Liver (tissue), 9 donors: ENCODE results near the gene CEBPG. TPM values are rescaled to one million over a fixed set of nuclear protein-coding genes. Genes with fewer than 3 reads are reported as not detected.

Experiments used
- DNase-seq: peaks from one replicate; pipeline ENCODE4 v3.0.0-alpha.2; 2017; ENCODE audit warnings: low spot score
- H3K27ac ChIP-seq, 2 donors: one replicate each; pipeline ENCODE4 v1.7.0; 2013; ENCODE audit warnings: inconsistent platforms in 2 of 2, low read length in 2 of 2, control low read depth in 1 of 2, low read depth in 1 of 2, mild to moderate bottlenecking in 1 of 2
- H3K27me3 ChIP-seq, 4 donors: one replicate each; pipeline versions ENCODE4 v1.6.1 to v1.7.0; 2013; ENCODE audit warnings: low read length in 3 of 4, inconsistent platforms in 1 of 4, mild to moderate bottlenecking in 1 of 4, moderate library complexity in 1 of 4; ENCODE audit not compliant: control insufficient read depth in 4 of 4, insufficient read depth in 4 of 4
- H3K36me3 ChIP-seq, 4 donors: one replicate each; pipeline versions ENCODE4 v1.6.1 to v1.7.0; 2013; ENCODE audit warnings: low read length in 3 of 4, mild to moderate bottlenecking in 3 of 4, low read depth in 1 of 4, moderate library complexity in 1 of 4; ENCODE audit not compliant: control insufficient read depth in 4 of 4, insufficient read depth in 3 of 4
- H3K4me1 ChIP-seq, 4 donors: one replicate each; pipeline versions ENCODE4 v1.6.1 to v1.7.0; 2013; ENCODE audit warnings: low read length in 3 of 4, mild to moderate bottlenecking in 3 of 4, moderate library complexity in 1 of 4; ENCODE audit not compliant: control insufficient read depth in 4 of 4, insufficient read depth in 4 of 4
- H3K4me3 ChIP-seq, 3 donors: one replicate each; pipeline versions ENCODE4 v1.6.1 to v1.7.0; 2013; ENCODE audit warnings: low read length in 3 of 3, control low read depth in 1 of 3, low read depth in 1 of 3, mild to moderate bottlenecking in 1 of 3
- H3K9ac ChIP-seq, 2 donors: one replicate each; pipeline ENCODE4 v1.7.0; 2013; ENCODE audit warnings: low read length in 2 of 2, mild to moderate bottlenecking in 2 of 2, moderate library complexity in 2 of 2, control low read depth in 1 of 2, low read depth in 1 of 2
- H3K9me3 ChIP-seq, 4 donors: one replicate each; pipeline versions ENCODE4 v1.6.1 to v1.7.0; 2013; ENCODE audit warnings: low read length in 3 of 4; ENCODE audit not compliant: control insufficient read depth in 4 of 4
- ATF3 ChIP-seq: IDR thresholded peaks from 2 replicates; pipeline ENCODE4 v1.6.1; 2016; ENCODE audit warnings: antibody characterized with exemption
- EGR1 ChIP-seq, 2 donors: IDR thresholded peaks; 2 replicates each; pipeline ENCODE4 v1.6.1; 2016 to 2018; ENCODE audit warnings: antibody characterized with exemption in 2 of 2, low read depth in 2 of 2
- FOXA1 ChIP-seq: IDR thresholded peaks from 2 replicates; pipeline ENCODE4 v1.6.1; 2016; ENCODE audit warnings: antibody characterized with exemption
- FOXA2 ChIP-seq: IDR thresholded peaks from 2 replicates; pipeline ENCODE4 v1.6.1; 2016; ENCODE audit warnings: antibody characterized with exemption
- GABPA ChIP-seq, 2 donors: IDR thresholded peaks in 1 of 2; conservative IDR thresholded peaks in 1 of 2; 2 replicates each; pipeline ENCODE4 v1.6.1; 2016; ENCODE audit warnings: antibody characterized with exemption in 2 of 2, mild to moderate bottlenecking in 1 of 2, moderate library complexity in 1 of 2
- HNF4A ChIP-seq, 2 donors: conservative IDR thresholded peaks; 2 replicates each; pipeline ENCODE4 v1.6.1; 2016; ENCODE audit warnings: antibody characterized with exemption in 2 of 2, mild to moderate bottlenecking in 2 of 2
- HNF4G ChIP-seq: IDR thresholded peaks from 2 replicates; pipeline ENCODE4 v1.6.1; 2016; ENCODE audit warnings: antibody characterized with exemption
- JUND ChIP-seq, 2 donors: IDR thresholded peaks; 2 replicates each; pipeline ENCODE4 v1.6.1; 2016; ENCODE audit warnings: antibody characterized with exemption in 2 of 2
- MAX ChIP-seq: IDR thresholded peaks from 2 replicates; pipeline ENCODE4 v1.6.1; 2016; ENCODE audit warnings: antibody characterized with exemption
- NR2F2 ChIP-seq: IDR thresholded peaks from 2 replicates; pipeline ENCODE4 v1.6.1; 2016; ENCODE audit warnings: antibody characterized with exemption
- RAD21 ChIP-seq, 2 donors: IDR thresholded peaks; 2 replicates each; pipeline ENCODE4 v1.6.1; 2016; ENCODE audit warnings: antibody characterized with exemption in 2 of 2, mild to moderate bottlenecking in 2 of 2
- RXRA ChIP-seq, 2 donors: IDR thresholded peaks; 2 replicates each; pipeline ENCODE4 v1.6.1; 2017 to 2018; ENCODE audit warnings: antibody characterized with exemption in 2 of 2, mild to moderate bottlenecking in 1 of 2
- SP1 ChIP-seq: IDR thresholded peaks from 2 replicates; pipeline ENCODE4 v1.6.1; 2018; ENCODE audit warnings: antibody characterized with exemption, mild to moderate bottlenecking
- TAF1 ChIP-seq: conservative IDR thresholded peaks from 2 replicates; pipeline ENCODE4 v1.6.1; 2016; ENCODE audit warnings: antibody characterized with exemption, mild to moderate bottlenecking
- YY1 ChIP-seq: IDR thresholded peaks from 2 replicates; pipeline ENCODE4 v1.6.1; 2016; ENCODE audit warnings: antibody characterized with exemption, mild to moderate bottlenecking
- ZBTB33 ChIP-seq: IDR thresholded peaks from 2 replicates; pipeline ENCODE4 v1.6.1; 2016; ENCODE audit warnings: antibody characterized with exemption
- WGBS: extraction: QIAGEN DNeasy Blood & Tissue Kit; methylation state at CpG from one replicate; pipeline ENCODE4 v1.1.7; 2013; 5-methylcytosine and 5-hydroxymethylcytosine counted together
- polyA plus RNA-seq, 2 donors: library from polyadenylated mRNA; stranded (reverse) in 1 of 2; unstranded in 1 of 2; fragments of 200-250 nt in 1 of 2; fragments of >200 nt in 1 of 2; fragmentation: Nextera tagmentation in 1 of 2; extraction: Ambion mirVana in 1 of 2; gene quantifications; one replicate each; pipeline versions ENCODE4 v1.2.1 to v1.2.3, GENCODE V29; 2013 to 2015
- total RNA-seq, 2 donors: library from RNA; depleted of rRNA; stranded (reverse); fragments of >200 nt; gene quantifications; one replicate each; pipeline ENCODE4 v1.2.3, GENCODE V29; 2014
- TF ChIP-seq, protein P1 (sequence below): fragments of 150-350 bp; IDR thresholded peaks from 2 replicates; pipeline ENCODE4 v1.5.1; 2017; ENCODE audit warnings: improper control_type of control experiment, low read depth, low read length; ENCODE audit not compliant: missing input control
- TF ChIP-seq, protein P2 (sequence below): IDR thresholded peaks from 2 replicates; pipeline ENCODE4 v1.6.1; 2016; ENCODE audit warnings: antibody characterized with exemption, mild to moderate bottlenecking
- donor health status: healthy.
- donor health status: healthy.
- donor health status: healthy.
- donor health status: healthy.
- donor health status: healthy.

CEBPG gene
- total and polyA plus RNA-seq, 4 donors = 16.9 to 36.1 (median 24.2) TPM

- Histone ChIP-seq H3K9ac (peak overlapping the region; percentile 12 to 33), H3K27ac (peak overlapping the region; percentile 92 to 98), H3K4me1 (peaks cover 51 to 98% (median 84%) of the 10 kb centered on the region in 4 donors), H3K36me3 (no peaks in the 10 kb centered on the region), H3K4me3 (no peak overlapping the region), H3K27me3 (no peaks in the 10 kb centered on the region), H3K9me3 (no peaks in the 10 kb centered on the region)
- 94% methylated on average over 28 of the region's 28 CpGs for WGBS
- TF ChIP-seq SP1 (no peak), HNF4A (conservative IDR thresholded peaks at IDR 0.05) (no peak), FOXA2 (no peak), MAX (no peak), YY1 (no peak), EGR1 (IDR thresholded peaks at IDR 0.05; ENCODE audit: low read depth in 2 of 2) (no peak), HNF4G (no peak), RXRA (IDR thresholded peaks at IDR 0.05) (no peak), RAD21 (IDR thresholded peaks at IDR 0.05) (no peak), GABPA (IDR thresholded peaks at IDR 0.05 in 1 of 2, conservative IDR thresholded peaks at IDR 0.05 in 1 of 2) (no peak), ZBTB33 (no peak), ATF3 (no peak)
- TF ChIP-seq, protein P1, sequence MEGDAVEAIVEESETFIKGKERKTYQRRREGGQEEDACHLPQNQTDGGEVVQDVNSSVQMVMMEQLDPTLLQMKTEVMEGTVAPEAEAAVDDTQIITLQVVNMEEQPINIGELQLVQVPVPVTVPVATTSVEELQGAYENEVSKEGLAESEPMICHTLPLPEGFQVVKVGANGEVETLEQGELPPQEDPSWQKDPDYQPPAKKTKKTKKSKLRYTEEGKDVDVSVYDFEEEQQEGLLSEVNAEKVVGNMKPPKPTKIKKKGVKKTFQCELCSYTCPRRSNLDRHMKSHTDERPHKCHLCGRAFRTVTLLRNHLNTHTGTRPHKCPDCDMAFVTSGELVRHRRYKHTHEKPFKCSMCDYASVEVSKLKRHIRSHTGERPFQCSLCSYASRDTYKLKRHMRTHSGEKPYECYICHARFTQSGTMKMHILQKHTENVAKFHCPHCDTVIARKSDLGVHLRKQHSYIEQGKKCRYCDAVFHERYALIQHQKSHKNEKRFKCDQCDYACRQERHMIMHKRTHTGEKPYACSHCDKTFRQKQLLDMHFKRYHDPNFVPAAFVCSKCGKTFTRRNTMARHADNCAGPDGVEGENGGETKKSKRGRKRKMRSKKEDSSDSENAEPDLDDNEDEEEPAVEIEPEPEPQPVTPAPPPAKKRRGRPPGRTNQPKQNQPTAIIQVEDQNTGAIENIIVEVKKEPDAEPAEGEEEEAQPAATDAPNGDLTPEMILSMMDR = no peak
- no peak for DNase-seq
Observed at GRCh38 chr19:33399081-33399744, 25.7 kb downstream of the CEBPG start.

DNA sequence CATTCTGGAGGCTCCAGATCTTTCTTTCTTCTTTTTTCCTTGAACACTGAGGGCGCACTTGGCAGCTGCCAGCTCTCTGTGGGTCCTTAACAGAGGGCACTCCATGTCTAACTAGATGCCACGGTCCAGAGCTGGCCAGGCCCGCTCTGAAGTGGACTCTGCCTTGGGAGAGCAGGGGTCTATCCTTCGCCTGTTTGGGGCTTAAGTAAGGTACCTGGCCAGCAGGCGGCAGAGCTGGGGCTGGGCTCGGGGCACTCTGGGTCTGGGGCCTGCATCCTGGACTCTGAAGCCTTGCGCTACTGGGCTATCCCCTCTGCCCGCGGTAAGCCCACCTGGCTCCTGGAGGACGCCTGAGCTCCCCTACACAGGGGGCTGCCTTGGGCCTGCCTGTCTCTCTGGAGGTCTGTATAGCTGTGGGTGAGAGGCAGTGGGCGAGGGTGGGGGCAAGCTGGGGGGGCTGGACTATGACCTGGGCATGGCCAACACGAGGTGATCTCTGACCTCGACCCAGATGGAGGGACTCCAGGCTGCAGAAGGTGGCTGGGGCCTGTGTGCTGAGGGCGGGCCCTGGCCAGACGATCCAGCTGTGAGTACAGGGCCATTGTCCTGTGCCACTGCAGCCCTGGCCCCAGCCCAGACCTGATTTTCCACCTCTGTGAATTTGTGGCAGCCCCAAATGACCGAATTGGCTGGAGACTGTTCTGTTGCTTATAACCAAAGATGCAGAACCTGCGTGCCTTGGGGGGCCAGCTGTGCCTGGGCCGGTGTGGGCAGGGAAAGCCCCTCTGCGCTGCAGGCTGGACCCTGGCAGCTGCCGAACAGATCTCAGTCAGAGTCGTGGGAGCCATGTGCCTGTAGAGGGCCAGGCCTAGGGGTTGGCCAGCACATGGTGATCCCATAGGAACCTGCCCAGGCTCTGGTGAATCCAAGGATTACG is 26.5 kb downstream of the CEBPG start:
- H3K4me3 ChIP-seq = no peak overlapping the region
- 53% methylated on average over 22 of the region's 22 CpGs for WGBS
- peak overlapping the region; percentile 33 to 71 for H3K9ac ChIP-seq
- DNase-seq = peak; percentile 58
- H3K9me3 ChIP-seq = no peaks in the 10 kb centered on the region
- H3K27me3 ChIP-seq = no peaks in the 10 kb centered on the region
- H3K4me1 ChIP-seq = peaks cover 48 to 97% (median 83%) of the 10 kb centered on the region in 4 donors
- peak overlapping the region; percentile 92 to 98 for H3K27ac ChIP-seq
- no peaks in the 10 kb centered on the region for H3K36me3 ChIP-seq
- TF ChIP-seq FOXA1 (no peak), RAD21 (IDR thresholded peaks at IDR 0.05) (peak; percentile 28 to 44), JUND (IDR thresholded peaks at IDR 0.05) (peak in 1 of 2 donors; percentile 32), GABPA (IDR thresholded peaks at IDR 0.05 in 1 of 2, conservative IDR thresholded peaks at IDR 0.05 in 1 of 2) (no peak), FOXA2 (peak; percentile 56), SP1 (peak; percentile 91), TAF1 (no peak), HNF4A (conservative IDR thresholded peaks at IDR 0.05) (peak; percentile 95 to 96), MAX (peak; percentile 82), NR2F2 (peak; percentile 95), YY1 (peak; percentile 73), ATF3 (no peak)
- TF ChIP-seq, protein P2, sequence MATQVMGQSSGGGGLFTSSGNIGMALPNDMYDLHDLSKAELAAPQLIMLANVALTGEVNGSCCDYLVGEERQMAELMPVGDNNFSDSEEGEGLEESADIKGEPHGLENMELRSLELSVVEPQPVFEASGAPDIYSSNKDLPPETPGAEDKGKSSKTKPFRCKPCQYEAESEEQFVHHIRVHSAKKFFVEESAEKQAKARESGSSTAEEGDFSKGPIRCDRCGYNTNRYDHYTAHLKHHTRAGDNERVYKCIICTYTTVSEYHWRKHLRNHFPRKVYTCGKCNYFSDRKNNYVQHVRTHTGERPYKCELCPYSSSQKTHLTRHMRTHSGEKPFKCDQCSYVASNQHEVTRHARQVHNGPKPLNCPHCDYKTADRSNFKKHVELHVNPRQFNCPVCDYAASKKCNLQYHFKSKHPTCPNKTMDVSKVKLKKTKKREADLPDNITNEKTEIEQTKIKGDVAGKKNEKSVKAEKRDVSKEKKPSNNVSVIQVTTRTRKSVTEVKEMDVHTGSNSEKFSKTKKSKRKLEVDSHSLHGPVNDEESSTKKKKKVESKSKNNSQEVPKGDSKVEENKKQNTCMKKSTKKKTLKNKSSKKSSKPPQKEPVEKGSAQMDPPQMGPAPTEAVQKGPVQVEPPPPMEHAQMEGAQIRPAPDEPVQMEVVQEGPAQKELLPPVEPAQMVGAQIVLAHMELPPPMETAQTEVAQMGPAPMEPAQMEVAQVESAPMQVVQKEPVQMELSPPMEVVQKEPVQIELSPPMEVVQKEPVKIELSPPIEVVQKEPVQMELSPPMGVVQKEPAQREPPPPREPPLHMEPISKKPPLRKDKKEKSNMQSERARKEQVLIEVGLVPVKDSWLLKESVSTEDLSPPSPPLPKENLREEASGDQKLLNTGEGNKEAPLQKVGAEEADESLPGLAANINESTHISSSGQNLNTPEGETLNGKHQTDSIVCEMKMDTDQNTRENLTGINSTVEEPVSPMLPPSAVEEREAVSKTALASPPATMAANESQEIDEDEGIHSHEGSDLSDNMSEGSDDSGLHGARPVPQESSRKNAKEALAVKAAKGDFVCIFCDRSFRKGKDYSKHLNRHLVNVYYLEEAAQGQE = peak; percentile 38
- TF ChIP-seq, protein P1 = peak; percentile 4
